K562 (cell line): ENCODE results near the gene CD14. TPM values are rescaled to one million over a fixed set of nuclear protein-coding genes. Genes with fewer than 3 reads are reported as not detected.

Source experiments
- ATAC-seq: fragments of 200-7000 bp; cut with Tn5 transposase; 3 replicates; pipeline ENCODE4 v1.9.1; 2020; ENCODE audit warnings: moderate library complexity
- BruUV-seq: library from RNA; stranded (reverse); fragments of 400-500 nt; replicated peaks from 2 replicates; lab custom pipeline; 2021; lab: Mats Ljungman, UMichigan
- CTCF ChIA-PET: fragments of 300-600 bp; formaldehyde crosslinking; extraction: SDS; loops from one replicate; lab custom pipeline; 2021; ENCODE audit warnings: low intra/inter-chr PET ratio; lab: Yijun Ruan, JAX
- POLR2A ChIA-PET: fragments of 300-600, 350-650 bp; sonication (Branson Sonifier 250); formaldehyde crosslinking; extraction: SDS; loops from one replicate; lab custom pipeline; 2021; ENCODE audit warnings: antibody characterized with exemption, inconsistent platforms; lab: Yijun Ruan, JAX
- DNase-seq, 4 experiments: peaks; one replicate each; pipeline versions ENCODE4 v3.0.0 to v3.0.0-alpha.2; 2011 to 2018; ENCODE audit warnings: low spot score in 3 of 4, mixed read lengths in 3 of 4; ENCODE audit errors: extremely low read depth in 1 of 4
- FAIRE-seq: peaks from 2 replicates; lab custom pipeline; 2011; peaks lifted over from hg19 to GRCh38; lab: Jason Lieb, UNC
- H2AFZ ChIP-seq: 2 replicates; pipeline ENCODE4 v1.6.0; 2011; ENCODE audit warnings: low read depth, low read length, control low read depth, inconsistent platforms
- H3K27ac ChIP-seq: fragments of 200-600 bp; 3 replicates; pipeline ENCODE4 v1.8.0; 2011; ENCODE audit warnings: low read depth, mild to moderate bottlenecking, control low read depth, inconsistent platforms, low read length, moderate library complexity, mixed read lengths; ENCODE audit errors: extremely low read depth
- H3K27me3 ChIP-seq, 2 experiments: fragments of 300-600 bp in 1 of 2; 2 replicates in 1 of 2; 3 replicates in 1 of 2; pipeline versions ENCODE4 v1.6.0 to v1.8.0; 2011; ENCODE audit warnings: inconsistent platforms in 2 of 2, low read length in 2 of 2, mild to moderate bottlenecking in 1 of 2, mixed read lengths in 1 of 2, moderate library complexity in 1 of 2; ENCODE audit not compliant: control insufficient read depth in 2 of 2, insufficient read depth in 2 of 2
- H3K36me3 ChIP-seq: fragments of 300-600 bp; 3 replicates; pipeline ENCODE4 v1.8.0; 2011; ENCODE audit warnings: mild to moderate bottlenecking, low read length, inconsistent platforms; ENCODE audit not compliant: control insufficient read depth, insufficient read depth
- H3K4me1 ChIP-seq, 2 experiments: fragments of 200-600 bp in 1 of 2; replicated peaks in 1 of 2; 2 replicates in 1 of 2; 3 replicates in 1 of 2; pipeline versions ENCODE4 v1.5.1 to v1.8.0; 2011; ENCODE audit warnings: inconsistent platforms in 2 of 2, low read length in 2 of 2, mild to moderate bottlenecking in 1 of 2, mixed read lengths in 1 of 2, moderate library complexity in 1 of 2; ENCODE audit not compliant: control insufficient read depth in 2 of 2, insufficient read depth in 2 of 2
- H3K4me2 ChIP-seq: 2 replicates; pipeline ENCODE4 v1.6.1; 2011; ENCODE audit warnings: low read length, control low read depth, inconsistent platforms, mixed read lengths; ENCODE audit not compliant: insufficient read depth
- H3K4me3 ChIP-seq: fragments of 200-600 bp; sonication (generic), shearing (Covaris generic); 2 replicates; pipeline ENCODE4 v1.5.1; 2016; ENCODE audit warnings: control low read depth, inconsistent platforms
- H3K79me2 ChIP-seq: fragments of 200-600 bp; 3 replicates; pipeline ENCODE4 v1.8.0; 2011; ENCODE audit warnings: low read length, inconsistent platforms; ENCODE audit not compliant: control insufficient read depth, insufficient read depth
- H3K9ac ChIP-seq, 2 experiments: 2 replicates each; pipeline versions ENCODE4 v1.6.0 to v1.6.1; 2011; ENCODE audit warnings: low read depth in 2 of 2, low read length in 2 of 2, control low read depth in 1 of 2, inconsistent platforms in 1 of 2, mild to moderate bottlenecking in 1 of 2, mixed read lengths in 1 of 2; ENCODE audit not compliant: insufficient read depth in 1 of 2
- H3K9me1 ChIP-seq: one replicate; pipeline ENCODE4 v1.6.0; 2011; ENCODE audit warnings: inconsistent platforms, mild to moderate bottlenecking, low read length, moderate library complexity; ENCODE audit not compliant: control insufficient read depth, insufficient read depth
- H3K9me3 ChIP-seq: replicated peaks from 2 replicates; pipeline ENCODE4 v1.5.1; 2011; ENCODE audit warnings: low read depth, low read length, inconsistent platforms; ENCODE audit not compliant: control insufficient read depth, insufficient read depth
- H4K20me1 ChIP-seq: replicated peaks from 2 replicates; pipeline ENCODE4 v1.6.1; 2011; ENCODE audit warnings: low read length, inconsistent platforms, mixed read lengths; ENCODE audit not compliant: control insufficient read depth, insufficient read depth
- BRD9 ChIP-seq: fragments of 450-650 bp; IDR thresholded peaks from 2 replicates; pipeline ENCODE4 v1.6.1; 2018; ENCODE audit warnings: low read depth; ENCODE audit not compliant: partially characterized antibody
- CGGBP1 ChIP-seq: fragments of 250-450 bp; sonication (Bioruptor Pico); IDR thresholded peaks from 2 replicates; pipeline ENCODE4 v1.9.0; 2021; ENCODE audit warnings: mild to moderate bottlenecking
- E4F1 ChIP-seq: fragments of 250-450 bp; sonication (Bioruptor Pico); IDR thresholded peaks from 2 replicates; pipeline ENCODE4 v1.5.0; 2021; ENCODE audit warnings: mild to moderate bottlenecking, borderline replicate concordance
- EGR1 ChIP-seq: fragments of 450-650 bp; conservative IDR thresholded peaks from 2 replicates; pipeline ENCODE4 v1.6.1; 2017; ENCODE audit warnings: mild to moderate bottlenecking
- EP400 ChIP-seq: fragments of 450-650 bp; IDR thresholded peaks from 2 replicates; pipeline ENCODE4 v1.6.1; 2017; ENCODE audit warnings: antibody characterized with exemption, mild to moderate bottlenecking, moderate library complexity
- FOSL1 ChIP-seq: fragments of 200-800 bp; sonication (Bioruptor generic); conservative IDR thresholded peaks from 2 replicates; pipeline ENCODE4 v1.6.1; 2016; ENCODE audit warnings: missing genetic modification characterization, missing compliant biosample characterization
- FOXO4 ChIP-seq: fragments of 450-650 bp; formaldehyde crosslinking; IDR thresholded peaks from 2 replicates; pipeline ENCODE4 v1.4.0; 2020; ENCODE audit warnings: mild to moderate bottlenecking, moderate library complexity
- MEIS2 ChIP-seq: fragments of 450-650 bp; IDR thresholded peaks from 2 replicates; pipeline ENCODE4 v1.6.1; 2014; ENCODE audit warnings: mild to moderate bottlenecking; ENCODE audit not compliant: partially characterized antibody
- PHTF2 ChIP-seq: fragments of 250-450 bp; sonication (Bioruptor Pico); IDR thresholded peaks from 2 replicates; pipeline ENCODE4 v1.5.0; 2021; ENCODE audit warnings: mild to moderate bottlenecking
- SLC30A9 ChIP-seq: fragments of 250-450 bp; sonication (Bioruptor Pico); IDR thresholded peaks from 2 replicates; pipeline ENCODE4 v1.8.0; 2022; ENCODE audit warnings: mild to moderate bottlenecking, moderate library complexity
- SMAD4 ChIP-seq: fragments of 250-450 bp; sonication (Bioruptor Pico); conservative IDR thresholded peaks from 2 replicates; pipeline ENCODE4 v1.8.0; 2021; ENCODE audit warnings: inconsistent platforms, mild to moderate bottlenecking, moderate library complexity
- SMARCA5 ChIP-seq: fragments of 450-650 bp; IDR thresholded peaks from 2 replicates; pipeline ENCODE4 v1.6.1; 2016
- TRIM25 ChIP-seq: fragments of 450-650 bp; IDR thresholded peaks from 2 replicates; pipeline ENCODE4 v1.7.0; 2016; ENCODE audit warnings: borderline replicate concordance
- ZNF3 ChIP-seq: fragments of 250-450 bp; sonication (Bioruptor Pico); IDR thresholded peaks from 2 replicates; pipeline ENCODE4 v1.5.0; 2021; ENCODE audit warnings: mild to moderate bottlenecking, moderate library complexity
- in situ Hi-C: fragments of 300-500 bp; cut with MboI; formaldehyde crosslinking; loops from 4 replicates; pipeline ENCODE4 v1.15.0; 2018; ENCODE audit warnings: inconsistent platforms, mixed read lengths
- intact Hi-C: fragments of 100-400 bp; cut with micrococcal nuclease; formaldehyde crosslinking; loops from 2 replicates; pipeline ENCODE4 v1.14.2; 2022
- polyA plus RNA-seq, 8 experiments: library from polyadenylated mRNA; depleted of rRNA in 4 of 8; stranded (reverse) in 5 of 8; unstranded in 3 of 8; fragments of >200 nt; fragmentation: Nextera tagmentation in 2 of 8; fragmentation: Illumina TruSeq in 1 of 8; extraction: Ambion mirVana in 2 of 8; extraction: Trizol in 1 of 8; gene quantifications; 2 replicates each; pipeline versions ENCODE4 v1.2.1 to v1.2.3, GENCODE V29; 2011 to 2014; ENCODE audit warnings: inconsistent platforms in 1 of 8, missing spikeins in 1 of 8
- total RNA-seq, 7 experiments: library from RNA; depleted of rRNA in 6 of 7; stranded (reverse); fragments of >200 nt in 6 of 7; fragmentation: Illumina TruSeq in 2 of 7; extraction: Trizol in 2 of 7; gene quantifications; 2 replicates each; pipeline versions ENCODE4 v1.2.1 to v1.2.3, GENCODE V29; 2011 to 2021; ENCODE audit warnings: low replicate concordance in 1 of 7

Gene CD14
- total and polyA plus RNA-seq, 9 of the 15 experiments (the other 6 are each of a cell fraction or from before 2014, with no cell fraction given): 0.07 to 0.47 (median 0.14) TPM; not detected in 2

- in situ Hi-C loops: no loop called here
- ATAC-seq: no peak
- H3K27me3 ChIP-seq: no peaks in the 10 kb centered on the region
- intact Hi-C loops: no loop called here
- no peaks in the 10 kb centered on the region for H3K36me3 ChIP-seq
- ChIA-PET CTCF (no interaction called here), POLR2A (no interaction called here)
- H3K9ac ChIP-seq: no peak overlapping the region
- no peak overlapping the region for H2AFZ ChIP-seq
- FAIRE-seq: no peak
- H4K20me1 ChIP-seq: no peaks in the 10 kb centered on the region
- peaks cover 7 to 8% of the 10 kb centered on the region in 2 experiments; a peak in 3 of 5 replicates for H3K4me1 ChIP-seq
- H3K9me3 ChIP-seq: peaks cover 15% of the 10 kb centered on the region
- H3K4me2 ChIP-seq: no peak overlapping the region
- DNase-seq: no peak
- no peaks in the 10 kb centered on the region for H3K79me2 ChIP-seq
- H3K27ac ChIP-seq: no peak overlapping the region
- no peaks in the 10 kb centered on the region for H3K9me1 ChIP-seq
- TF ChIP-seq SLC30A9 (CRISPR knock-in tag) (no peak), ZNF3 (CRISPR knock-in tag) (no peak), MEIS2 (no peak), FOXO4 (CRISPR knock-in tag) (no peak), E4F1 (CRISPR knock-in tag) (no peak), SMARCA5 (no peak), EGR1 (no peak), FOSL1 (tag) (no peak), BRD9 (no peak), TRIM25 (no peak), PHTF2 (CRISPR knock-in tag) (no peak), SMAD4 (no peak), CGGBP1 (no peak), EP400 (no peak)
- TF ChIP-seq, all 486 proteins: peak for 0
- no peak overlapping the region for H3K4me3 ChIP-seq
- BruUV-seq: no TSS peak
Observed at GRCh38 chr5:140608722-140609121, 24.3 kb downstream of the CD14 start.
